Osteoblast (primary cell): ENCODE measurements around the gene KBTBD4. TPM values are rescaled to one million over a fixed set of nuclear protein-coding genes. Genes with fewer than 3 reads are reported as not detected.
"Not testable (repeated sequence)": the region's sequence is repeated elsewhere in the genome, so short reads cannot be mapped to it uniquely, and the experiment has no call there.

Experiments used
- DNase-seq: peaks from one replicate; pipeline ENCODE4 v3.0.0; 2011; ENCODE audit warnings: low spot score, mixed read lengths; ENCODE audit not compliant: insufficient read length; ENCODE audit errors: missing footprints
- H2AFZ ChIP-seq: 2 replicates; pipeline ENCODE4 v1.6.0; 2011; ENCODE audit warnings: mild to moderate bottlenecking, low read length
- H3K27ac ChIP-seq: 2 replicates; pipeline ENCODE4 v1.5.1; 2011; ENCODE audit warnings: mild to moderate bottlenecking, low read depth, low read length, moderate library complexity
- H3K27me3 ChIP-seq: 2 replicates; pipeline ENCODE4 v1.6.0; 2012; ENCODE audit warnings: mild to moderate bottlenecking, control low read depth, inconsistent platforms, low read length, moderate library complexity; ENCODE audit not compliant: insufficient read depth
- H3K36me3 ChIP-seq: 2 replicates; pipeline ENCODE4 v1.5.1; 2011; ENCODE audit warnings: mild to moderate bottlenecking, low read length, control low read depth, moderate library complexity; ENCODE audit not compliant: insufficient read depth
- H3K4me1 ChIP-seq: 2 replicates; pipeline ENCODE4 v1.5.1; 2011; ENCODE audit warnings: mild to moderate bottlenecking, low read length, control low read depth, moderate library complexity; ENCODE audit not compliant: insufficient read depth
- H3K4me2 ChIP-seq: 2 replicates; pipeline ENCODE4 v1.6.0; 2011; ENCODE audit warnings: mild to moderate bottlenecking, low read length; ENCODE audit not compliant: insufficient read depth
- H3K4me3 ChIP-seq: fragments of 200-600 bp; sonication (generic); 3 replicates; pipeline ENCODE4 v1.5.1; 2012; ENCODE audit warnings: mild to moderate bottlenecking, low read length, inconsistent platforms; ENCODE audit not compliant: insufficient read depth
- H3K79me2 ChIP-seq: 2 replicates; pipeline ENCODE4 v1.6.0; 2012; ENCODE audit warnings: mild to moderate bottlenecking, low read length, control low read depth, inconsistent platforms; ENCODE audit not compliant: insufficient read depth
- H3K9me3 ChIP-seq: 2 replicates; pipeline ENCODE4 v1.5.1; 2011; ENCODE audit warnings: low read depth, low read length, control low read depth
- H4K20me1 ChIP-seq: 2 replicates; pipeline ENCODE4 v1.6.0; 2012; ENCODE audit warnings: mild to moderate bottlenecking, low read length, control low read depth; ENCODE audit not compliant: insufficient read depth
- total RNA-seq: library from RNA; depleted of rRNA; stranded (reverse); fragments of >200 nt; gene quantifications from 2 replicates; pipeline ENCODE4 v1.2.3, GENCODE V29; 2012
- TF ChIP-seq, protein P1 (sequence below): IDR thresholded peaks from 2 replicates; pipeline ENCODE4 v1.5.1; 2011; ENCODE audit warnings: mild to moderate bottlenecking, low read depth, low read length, moderate library complexity; ENCODE audit errors: extremely low read depth

Gene KBTBD4
- total RNA-seq, 1 donor: 26.8 TPM

DNA sequence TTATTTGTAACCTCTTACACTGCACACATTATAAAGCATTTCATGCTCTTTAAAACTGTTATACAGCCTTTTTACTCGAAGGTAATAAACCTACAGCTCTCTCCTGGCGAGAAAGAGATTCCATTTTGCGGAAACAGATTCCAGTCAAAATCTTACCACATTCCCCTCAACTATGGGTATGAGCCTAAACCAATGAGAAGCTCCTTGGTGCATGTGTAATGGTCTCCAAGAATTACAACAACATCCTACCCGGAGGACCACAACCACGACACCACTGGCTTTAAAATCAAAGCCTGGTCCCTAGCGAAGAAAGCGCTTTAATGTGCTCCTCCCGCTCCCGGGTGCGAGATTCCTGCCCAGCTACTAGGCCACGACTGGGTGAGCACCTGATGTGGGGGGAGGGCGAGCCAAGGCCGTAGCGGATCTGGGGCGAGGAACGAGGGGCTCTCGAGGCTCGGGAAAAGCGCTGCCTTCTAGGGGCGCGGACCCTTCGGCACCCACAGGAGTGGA, 26.7 kb downstream of the KBTBD4 start:
- Histone ChIP-seq H3K79me2 (peaks cover 59% of the 10 kb centered on the region), H4K20me1 (peaks cover 36% of the 10 kb centered on the region), H3K4me3 (peak overlapping the region; percentile 97), H3K27me3 (no peaks in the 10 kb centered on the region), H3K4me2 (peak overlapping the region; percentile 83), H3K4me1 (peaks cover 18% of the 10 kb centered on the region), H3K36me3 (peaks cover 3% of the 10 kb centered on the region), H3K9me3 (no peaks in the 10 kb centered on the region), H3K27ac (peak overlapping the region; percentile 88), H2AFZ (peak overlapping the region; percentile 52)
- peak; percentile 62 for DNase-seq
- TF ChIP-seq, protein P1, sequence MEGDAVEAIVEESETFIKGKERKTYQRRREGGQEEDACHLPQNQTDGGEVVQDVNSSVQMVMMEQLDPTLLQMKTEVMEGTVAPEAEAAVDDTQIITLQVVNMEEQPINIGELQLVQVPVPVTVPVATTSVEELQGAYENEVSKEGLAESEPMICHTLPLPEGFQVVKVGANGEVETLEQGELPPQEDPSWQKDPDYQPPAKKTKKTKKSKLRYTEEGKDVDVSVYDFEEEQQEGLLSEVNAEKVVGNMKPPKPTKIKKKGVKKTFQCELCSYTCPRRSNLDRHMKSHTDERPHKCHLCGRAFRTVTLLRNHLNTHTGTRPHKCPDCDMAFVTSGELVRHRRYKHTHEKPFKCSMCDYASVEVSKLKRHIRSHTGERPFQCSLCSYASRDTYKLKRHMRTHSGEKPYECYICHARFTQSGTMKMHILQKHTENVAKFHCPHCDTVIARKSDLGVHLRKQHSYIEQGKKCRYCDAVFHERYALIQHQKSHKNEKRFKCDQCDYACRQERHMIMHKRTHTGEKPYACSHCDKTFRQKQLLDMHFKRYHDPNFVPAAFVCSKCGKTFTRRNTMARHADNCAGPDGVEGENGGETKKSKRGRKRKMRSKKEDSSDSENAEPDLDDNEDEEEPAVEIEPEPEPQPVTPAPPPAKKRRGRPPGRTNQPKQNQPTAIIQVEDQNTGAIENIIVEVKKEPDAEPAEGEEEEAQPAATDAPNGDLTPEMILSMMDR: no peak

DNA sequence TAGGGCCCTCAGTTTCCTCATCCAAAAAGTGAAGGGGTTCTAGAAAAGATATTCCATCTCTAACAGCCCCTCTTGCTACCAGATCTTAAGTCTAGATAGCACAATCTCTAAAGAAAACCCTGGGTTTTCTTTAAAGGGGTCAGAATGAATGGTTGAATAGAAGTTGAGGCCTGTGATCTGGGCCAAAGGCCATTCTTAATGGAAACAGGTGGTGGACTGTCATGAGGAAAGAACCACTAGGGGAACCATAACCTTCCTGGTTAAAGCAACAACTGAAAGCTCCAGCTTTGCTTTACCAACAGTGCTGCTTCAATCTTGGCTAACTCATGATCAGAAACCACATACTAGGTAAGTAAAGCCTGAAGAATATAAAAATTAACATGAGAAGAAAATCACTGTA, 27.7 kb downstream of the KBTBD4 start:
- H3K9me3 ChIP-seq: no peaks in the 10 kb centered on the region
- peak; percentile 81 for DNase-seq
- H3K4me1 ChIP-seq: peaks cover 18% of the 10 kb centered on the region
- H2AFZ ChIP-seq: no peak overlapping the region
- H3K4me2 ChIP-seq: peak overlapping the region; percentile 83
- peak overlapping the region; percentile 97 for H3K4me3 ChIP-seq
- peaks cover 69% of the 10 kb centered on the region for H3K79me2 ChIP-seq
- peak overlapping the region; percentile 88 for H3K27ac ChIP-seq
- peaks cover 43% of the 10 kb centered on the region for H4K20me1 ChIP-seq
- H3K27me3 ChIP-seq: no peaks in the 10 kb centered on the region
- TF ChIP-seq, protein P1: peak; percentile 46
- H3K36me3 ChIP-seq: peaks cover 3% of the 10 kb centered on the region

DNA sequence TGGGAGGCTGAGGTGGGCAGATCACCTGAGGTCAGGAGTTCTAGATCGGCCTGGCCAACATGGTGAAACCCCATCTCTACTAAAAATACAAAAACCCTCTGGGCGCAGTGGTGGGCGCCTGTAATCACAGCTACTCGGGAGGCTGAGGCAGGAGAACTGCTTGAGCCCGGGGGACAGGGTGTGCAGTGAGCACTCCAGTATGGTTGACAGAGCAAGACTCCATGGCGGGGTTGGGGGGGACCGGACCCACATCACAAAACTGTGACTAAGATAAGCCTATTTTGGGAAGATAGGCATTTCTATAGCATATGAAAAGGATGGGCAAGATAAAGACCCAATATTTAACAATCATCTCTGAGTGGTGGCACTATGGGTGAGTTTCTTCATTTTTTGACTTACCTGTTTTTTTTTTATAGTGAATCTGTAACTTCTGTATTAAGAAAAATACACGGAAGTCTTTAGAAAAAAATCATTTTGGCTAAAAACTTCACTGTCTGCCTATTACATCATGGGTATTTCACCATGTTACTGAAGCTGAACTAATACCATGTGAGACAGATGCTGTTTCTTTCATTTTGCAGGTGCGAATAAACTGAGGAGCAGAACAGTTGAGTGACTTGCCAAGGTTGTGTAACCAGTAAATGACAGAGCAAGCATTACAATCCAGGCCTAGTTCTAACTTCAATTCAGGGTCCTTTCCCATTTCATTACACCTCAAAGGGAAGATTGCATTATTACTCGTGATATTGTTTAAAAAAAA, 28.3 kb downstream of the KBTBD4 start:
- peaks cover 3% of the 10 kb centered on the region for H3K36me3 ChIP-seq
- DNase-seq: peak; percentile 34
- no peak overlapping the region for H3K4me3 ChIP-seq
- H2AFZ ChIP-seq: no peak overlapping the region
- H3K4me2 ChIP-seq: peak overlapping the region; percentile 83
- H4K20me1 ChIP-seq: peaks cover 43% of the 10 kb centered on the region
- H3K27me3 ChIP-seq: no peaks in the 10 kb centered on the region
- TF ChIP-seq, protein P1: no peak
- H3K9me3 ChIP-seq: no peaks in the 10 kb centered on the region
- H3K27ac ChIP-seq: peak overlapping the region; percentile 19
- peaks cover 18% of the 10 kb centered on the region for H3K4me1 ChIP-seq
- H3K79me2 ChIP-seq: peaks cover 73% of the 10 kb centered on the region

DNA sequence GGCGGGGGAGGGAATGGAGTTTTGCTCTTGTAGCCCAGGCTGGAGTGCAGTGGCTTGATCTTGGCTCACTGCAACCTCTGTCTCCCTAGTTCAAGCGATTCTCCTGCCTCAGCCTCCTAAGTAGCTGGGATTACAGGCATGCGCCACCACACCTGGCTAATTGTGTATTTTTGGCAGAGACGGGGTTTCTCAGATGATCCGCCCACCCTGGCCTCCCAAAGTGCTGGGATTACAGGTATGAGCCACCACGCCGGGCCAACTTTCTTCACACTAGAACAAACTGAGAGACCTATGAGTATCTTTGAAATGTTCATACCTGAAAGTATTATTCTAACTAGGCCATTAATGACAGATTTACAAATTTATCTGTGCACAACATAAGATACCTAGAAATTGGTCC, 32.5 kb downstream of the KBTBD4 start:
- H3K27ac ChIP-seq, H2AFZ ChIP-seq, H3K4me2 ChIP-seq, H3K27me3 ChIP-seq, H3K4me3 ChIP-seq, H3K36me3 ChIP-seq, DNase-seq, H3K9me3 ChIP-seq: not testable (repeated sequence)
- Histone ChIP-seq H3K4me1 (peaks cover 15% of the 10 kb centered on the region), H3K79me2 (peaks cover 98% of the 10 kb centered on the region), H4K20me1 (peaks cover 72% of the 10 kb centered on the region)
